CD4-positive, alpha-beta memory T cell (primary cell): Measurements from ENCODE around the gene CEP57L1. TPM values are rescaled to one million over a fixed set of nuclear protein-coding genes. Genes with fewer than 3 reads are reported as not detected.
"Not testable (repeated sequence)": the region's sequence is repeated elsewhere in the genome, so short reads cannot be mapped to it uniquely, and the experiment has no call there.

ENCODE experiments used
- CTCF ChIA-PET: fragments of 350-600 bp; sonication (Branson Sonifier 250); formaldehyde crosslinking; loops from one replicate; lab custom pipeline; 2021; ENCODE audit warnings: inconsistent platforms; ENCODE audit not compliant: partially characterized antibody; lab: Charles Lee
- POLR2A ChIA-PET: fragments of 350-600 bp; sonication (Branson Sonifier 250); formaldehyde crosslinking; loops from one replicate; lab custom pipeline; 2021; ENCODE audit not compliant: partially characterized antibody; lab: Charles Lee
- DNase-seq, 5 donors: peaks; one replicate each; pipeline versions ENCODE4 v3.0.0 to v3.0.0-alpha.2; 2020 to 2022; ENCODE audit warnings: mixed read lengths in 1 of 5
- H3K27ac ChIP-seq: one replicate; pipeline ENCODE4 v1.7.0; 2013; ENCODE audit warnings: low read depth, low read length
- H3K27me3 ChIP-seq: 2 replicates; pipeline ENCODE4 v1.7.0; 2013; ENCODE audit warnings: mild to moderate bottlenecking, low read length, moderate library complexity; ENCODE audit not compliant: insufficient read depth
- H3K36me3 ChIP-seq: 2 replicates; pipeline ENCODE4 v1.7.0; 2013; ENCODE audit warnings: mild to moderate bottlenecking, low read length, moderate library complexity; ENCODE audit not compliant: insufficient read depth
- H3K4me1 ChIP-seq: 2 replicates; pipeline ENCODE4 v1.7.0; 2013; ENCODE audit warnings: mild to moderate bottlenecking, low read length, moderate library complexity; ENCODE audit not compliant: insufficient read depth
- H3K4me3 ChIP-seq, 2 donors: one replicate each; pipeline ENCODE4 v1.7.0; 2013; ENCODE audit warnings: low read length in 2 of 2, mild to moderate bottlenecking in 1 of 2
- H3K9me3 ChIP-seq, 2 donors: one replicate each; pipeline ENCODE4 v1.7.0; 2013; ENCODE audit warnings: low read length in 2 of 2, control low read depth in 1 of 2; ENCODE audit not compliant: control insufficient read depth in 1 of 2
- H3K27ac Mint-ChIP-seq, 7 donors: one replicate each; pipeline ENCODE4 v1.8.0; 2020 to 2021; ENCODE audit warnings: mixed read lengths in 7 of 7, mild to moderate bottlenecking in 6 of 7, inconsistent platforms in 3 of 7, moderate library complexity in 3 of 7
- H3K27me3 Mint-ChIP-seq, 2 donors: one replicate each; pipeline ENCODE4 v1.8.0; 2020 to 2021; ENCODE audit warnings: mixed read lengths in 2 of 2
- H3K36me3 Mint-ChIP-seq, 2 donors: one replicate each; pipeline ENCODE4 v1.8.0; 2020 to 2021; ENCODE audit warnings: mixed read lengths in 2 of 2, inconsistent platforms in 1 of 2, mild to moderate bottlenecking in 1 of 2
- H3K4me1 Mint-ChIP-seq, 4 donors: one replicate each; pipeline ENCODE4 v1.8.0; 2020 to 2021; ENCODE audit warnings: mixed read lengths in 4 of 4, mild to moderate bottlenecking in 1 of 4
- H3K4me3 Mint-ChIP-seq, 8 donors: one replicate each; pipeline ENCODE4 v1.8.0; 2020 to 2021; ENCODE audit warnings: mixed read lengths in 8 of 8, mild to moderate bottlenecking in 7 of 8, moderate library complexity in 6 of 8, inconsistent platforms in 3 of 8
- H3K9me3 Mint-ChIP-seq, 8 donors: one replicate each; pipeline ENCODE4 v1.8.0; 2020 to 2021; ENCODE audit warnings: mixed read lengths in 8 of 8, mild to moderate bottlenecking in 5 of 8, inconsistent platforms in 3 of 8, moderate library complexity in 1 of 8
- intact Hi-C: fragments of 100-400 bp; cut with micrococcal nuclease; formaldehyde crosslinking; loops from one replicate; pipeline ENCODE4 v1.15.1; 2023
- polyA plus RNA-seq, 2 donors: library from polyadenylated mRNA; unstranded; fragments of 300-500 nt; fragmentation: Illumina TruSeq; gene quantifications; one replicate each; pipeline ENCODE4 v1.2.3, GENCODE V29; 2021
- total RNA-seq, 2 experiments: library from RNA; stranded (reverse); gene quantifications; one replicate each; pipeline ENCODE4 v1.2.3, GENCODE V29; 2021

Gene CEP57L1
- total and polyA plus RNA-seq, 4 experiments from 2014 or later: 5.7 to 9.2 (median 6.8) TPM

- intact Hi-C loops: no loop called here
- CTCF ChIA-PET: no interaction called here
- H3K27me3 ChIP-seq: no peaks in the 10 kb centered on the region
- H3K27ac ChIP-seq: no peak overlapping the region
- Mint-ChIP-seq H3K4me1 (peaks cover 0 to 4% (median 0%) of the 10 kb centered on the region in 4 donors), H3K27me3 (no peaks in the 10 kb centered on the region), H3K36me3 (peaks cover 0 to 23% of the 10 kb centered on the region in 2 donors), H3K27ac (no peak overlapping the region), H3K9me3 (peaks cover 0 to 6% (median 0%) of the 10 kb centered on the region in 8 donors), H3K4me3 (no peak overlapping the region)
- DNase-seq: no peak
- no peaks in the 10 kb centered on the region for H3K4me1 ChIP-seq
- no peaks in the 10 kb centered on the region for H3K36me3 ChIP-seq
- POLR2A ChIA-PET: no interaction called here
- no peaks in the 10 kb centered on the region for H3K9me3 ChIP-seq
- no peak overlapping the region for H3K4me3 ChIP-seq
Measured at GRCh38 chr6:109130065-109130464, 34.8 kb downstream of the CEP57L1 start.

- H3K27ac Mint-ChIP-seq, intact Hi-C loops, H3K36me3 ChIP-seq, DNase-seq, H3K27me3 ChIP-seq, H3K27ac ChIP-seq, H3K4me1 ChIP-seq, H3K27me3 Mint-ChIP-seq, H3K4me1 Mint-ChIP-seq, POLR2A ChIA-PET, H3K9me3 Mint-ChIP-seq, CTCF ChIA-PET, H3K4me3 Mint-ChIP-seq, H3K9me3 ChIP-seq, H3K4me3 ChIP-seq: not testable (repeated sequence)
- peaks cover 2 to 10% of the 10 kb centered on the region in 2 donors for H3K36me3 Mint-ChIP-seq
Measured at GRCh38 chr6:109135600-109135999, 40.3 kb downstream of the CEP57L1 start.

- peaks cover 2 to 10% of the 10 kb centered on the region in 2 donors for H3K36me3 Mint-ChIP-seq
- H3K4me1 ChIP-seq, intact Hi-C loops, DNase-seq, CTCF ChIA-PET, H3K27ac ChIP-seq, H3K27me3 ChIP-seq, H3K4me3 Mint-ChIP-seq, H3K27ac Mint-ChIP-seq, POLR2A ChIA-PET, H3K27me3 Mint-ChIP-seq, H3K9me3 ChIP-seq, H3K36me3 ChIP-seq, H3K4me1 Mint-ChIP-seq, H3K9me3 Mint-ChIP-seq, H3K4me3 ChIP-seq: not testable (repeated sequence)
Measured at GRCh38 chr6:109136039-109136438, 40.7 kb downstream of the CEP57L1 start.

- H3K4me3 ChIP-seq, H3K36me3 ChIP-seq, H3K27ac Mint-ChIP-seq, H3K27me3 Mint-ChIP-seq, H3K4me1 Mint-ChIP-seq, H3K27me3 ChIP-seq, H3K4me3 Mint-ChIP-seq, H3K4me1 ChIP-seq, intact Hi-C loops, POLR2A ChIA-PET, H3K9me3 ChIP-seq, H3K9me3 Mint-ChIP-seq, CTCF ChIA-PET, DNase-seq, H3K27ac ChIP-seq: not testable (repeated sequence)
- H3K36me3 Mint-ChIP-seq: peaks cover 2 to 10% of the 10 kb centered on the region in 2 donors
Measured at GRCh38 chr6:109136530-109136929, 41.2 kb downstream of the CEP57L1 start.

GRCh38 chr6:109139109-109139508 is 43.8 kb downstream of the CEP57L1 start:
- no peak for DNase-seq
- Mint-ChIP-seq H3K36me3 (peaks cover 6 to 11% of the 10 kb centered on the region in 2 donors), H3K4me3 (no peak overlapping the region), H3K4me1 (no peaks in the 10 kb centered on the region), H3K9me3 (peaks cover 0 to 7% (median 0%) of the 10 kb centered on the region in 8 donors), H3K27me3 (no peaks in the 10 kb centered on the region), H3K27ac (peak overlapping the region in 1 of 7 donors; percentile 1)
- CTCF ChIA-PET: no interaction called here
- POLR2A ChIA-PET: no interaction called here
- no peak overlapping the region for H3K27ac ChIP-seq
- no peaks in the 10 kb centered on the region for H3K27me3 ChIP-seq
- no peaks in the 10 kb centered on the region for H3K9me3 ChIP-seq
- H3K4me3 ChIP-seq: no peak overlapping the region
- intact Hi-C loops: no loop called here
- H3K36me3 ChIP-seq: no peaks in the 10 kb centered on the region
- no peaks in the 10 kb centered on the region for H3K4me1 ChIP-seq

- H3K36me3 ChIP-seq, DNase-seq, H3K27me3 ChIP-seq, H3K27ac Mint-ChIP-seq, H3K4me1 Mint-ChIP-seq, H3K9me3 ChIP-seq, POLR2A ChIA-PET, H3K4me3 ChIP-seq, H3K4me3 Mint-ChIP-seq, H3K4me1 ChIP-seq, CTCF ChIA-PET, intact Hi-C loops, H3K27me3 Mint-ChIP-seq, H3K9me3 Mint-ChIP-seq, H3K27ac ChIP-seq: not testable (repeated sequence)
- peaks cover 6 to 11% of the 10 kb centered on the region in 2 donors for H3K36me3 Mint-ChIP-seq
Measured at GRCh38 chr6:109142067-109142466, 46.8 kb downstream of the CEP57L1 start.

- H3K9me3 Mint-ChIP-seq: peaks cover 0 to 4% (median 0%) of the 10 kb centered on the region in 8 donors
- H3K27ac ChIP-seq: no peak overlapping the region
- no peaks in the 10 kb centered on the region for H3K4me1 Mint-ChIP-seq
- H3K9me3 ChIP-seq: no peaks in the 10 kb centered on the region
- no peaks in the 10 kb centered on the region for H3K27me3 Mint-ChIP-seq
- H3K36me3 Mint-ChIP-seq: peaks cover 6 to 17% of the 10 kb centered on the region in 2 donors
- H3K27ac Mint-ChIP-seq: no peak overlapping the region
- H3K36me3 ChIP-seq: no peaks in the 10 kb centered on the region
- no peaks in the 10 kb centered on the region for H3K27me3 ChIP-seq
- ChIA-PET POLR2A (no interaction called here), CTCF (no interaction called here)
- H3K4me3 ChIP-seq: no peak overlapping the region
- H3K4me1 ChIP-seq: no peaks in the 10 kb centered on the region
- no peak for DNase-seq
- intact Hi-C loops: no loop called here
- no peak overlapping the region for H3K4me3 Mint-ChIP-seq
Measured at GRCh38 chr6:109143191-109143590, 47.9 kb downstream of the CEP57L1 start.

GRCh38 chr6:109148251-109148650 is 52.9 kb downstream of the CEP57L1 start:
- POLR2A ChIA-PET, H3K27ac Mint-ChIP-seq, H3K4me3 Mint-ChIP-seq, H3K36me3 ChIP-seq, intact Hi-C loops, H3K4me3 ChIP-seq, H3K27me3 ChIP-seq, H3K27ac ChIP-seq, H3K4me1 ChIP-seq, H3K4me1 Mint-ChIP-seq, H3K9me3 ChIP-seq, H3K27me3 Mint-ChIP-seq, DNase-seq, CTCF ChIA-PET, H3K9me3 Mint-ChIP-seq: not testable (repeated sequence)
- peaks cover 6 to 28% of the 10 kb centered on the region in 2 donors for H3K36me3 Mint-ChIP-seq
